WI38 (cell line): ENCODE measurements around the gene SCN8A.
"Not testable (repeated sequence)": the region's sequence is repeated elsewhere in the genome, so short reads cannot be mapped to it uniquely, and the experiment has no call there.

ENCODE experiments used
- H3K4me3 ChIP-seq: 2 replicates; pipeline ENCODE4 v1.5.1; 2011; ENCODE audit warnings: low read depth, mild to moderate bottlenecking, control low read depth, low read length
- TF ChIP-seq, protein P1 (sequence below): IDR thresholded peaks from 2 replicates; pipeline ENCODE4 v1.5.1; 2012; ENCODE audit warnings: low read depth, mild to moderate bottlenecking, control low read depth, low read length

The SCN8A gene

GRCh38 chr12:51793201-51793600 is 202.2 kb downstream of the SCN8A start:
- no peak overlapping the region for H3K4me3 ChIP-seq
- TF ChIP-seq, protein P1, sequence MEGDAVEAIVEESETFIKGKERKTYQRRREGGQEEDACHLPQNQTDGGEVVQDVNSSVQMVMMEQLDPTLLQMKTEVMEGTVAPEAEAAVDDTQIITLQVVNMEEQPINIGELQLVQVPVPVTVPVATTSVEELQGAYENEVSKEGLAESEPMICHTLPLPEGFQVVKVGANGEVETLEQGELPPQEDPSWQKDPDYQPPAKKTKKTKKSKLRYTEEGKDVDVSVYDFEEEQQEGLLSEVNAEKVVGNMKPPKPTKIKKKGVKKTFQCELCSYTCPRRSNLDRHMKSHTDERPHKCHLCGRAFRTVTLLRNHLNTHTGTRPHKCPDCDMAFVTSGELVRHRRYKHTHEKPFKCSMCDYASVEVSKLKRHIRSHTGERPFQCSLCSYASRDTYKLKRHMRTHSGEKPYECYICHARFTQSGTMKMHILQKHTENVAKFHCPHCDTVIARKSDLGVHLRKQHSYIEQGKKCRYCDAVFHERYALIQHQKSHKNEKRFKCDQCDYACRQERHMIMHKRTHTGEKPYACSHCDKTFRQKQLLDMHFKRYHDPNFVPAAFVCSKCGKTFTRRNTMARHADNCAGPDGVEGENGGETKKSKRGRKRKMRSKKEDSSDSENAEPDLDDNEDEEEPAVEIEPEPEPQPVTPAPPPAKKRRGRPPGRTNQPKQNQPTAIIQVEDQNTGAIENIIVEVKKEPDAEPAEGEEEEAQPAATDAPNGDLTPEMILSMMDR: no peak

GRCh38 chr12:51797301-51797700 is 206.3 kb downstream of the SCN8A start:
- TF ChIP-seq, protein P1: no peak

GRCh38 chr12:51798051-51798450 is 207.0 kb downstream of the SCN8A start:
- not testable (repeated sequence) for H3K4me3 ChIP-seq

More at GRCh38 chr12:51797301-51797700, 206.3 kb downstream of the SCN8A start:
- no peak overlapping the region for H3K4me3 ChIP-seq

DNA sequence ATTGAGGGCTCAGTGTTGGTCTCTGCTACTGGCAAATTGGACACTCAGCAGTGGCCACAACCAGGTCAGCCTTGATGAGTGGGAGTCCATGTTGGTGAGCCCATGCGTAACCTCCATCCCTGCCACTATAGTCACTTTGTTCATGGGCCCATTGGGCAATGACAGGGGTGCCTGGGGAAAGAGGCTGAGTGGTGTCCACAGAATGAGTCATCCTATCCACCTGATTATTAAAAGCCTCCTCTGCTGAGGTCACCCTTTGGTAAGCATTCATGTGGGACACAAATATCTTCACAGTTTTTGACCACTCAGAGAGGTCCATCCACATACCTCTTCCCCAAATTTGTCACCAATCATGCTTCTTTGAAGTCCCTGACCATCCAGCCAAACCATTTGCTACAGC is 207.5 kb downstream of the SCN8A start:
- TF ChIP-seq, protein P1: no peak
- no peak overlapping the region for H3K4me3 ChIP-seq

DNA sequence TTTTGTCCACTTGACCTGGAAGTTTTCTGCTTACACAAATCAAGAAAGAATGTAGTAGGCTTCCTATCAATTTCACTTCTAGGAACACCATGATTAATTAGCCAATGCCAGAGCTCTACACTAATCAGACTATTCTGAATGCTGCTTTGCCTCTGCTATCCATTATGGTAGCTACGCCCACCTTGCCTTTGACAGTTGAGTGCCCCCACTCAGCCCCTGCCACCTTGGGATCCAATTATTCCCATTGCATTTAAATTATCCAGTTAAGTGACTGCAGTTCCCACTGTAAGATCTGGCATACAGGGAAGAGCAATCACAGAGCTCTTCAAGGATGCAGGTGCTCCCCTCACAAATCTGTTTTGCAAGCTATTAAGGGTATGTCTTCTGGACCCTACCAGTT is 210.0 kb downstream of the SCN8A start:
- TF ChIP-seq, protein P1: no peak
- no peak overlapping the region for H3K4me3 ChIP-seq

GRCh38 chr12:51806896-51807295 is 215.9 kb downstream of the SCN8A start:
- no peak overlapping the region for H3K4me3 ChIP-seq
- TF ChIP-seq, protein P1: no peak

GRCh38 chr12:51809193-51809592 is 218.2 kb downstream of the SCN8A start:
- TF ChIP-seq, protein P1: no peak
- H3K4me3 ChIP-seq: no peak overlapping the region
